Endometrial microvascular endothelial cells (primary cell): ENCODE data around the gene RIC3. TPM values are rescaled to one million over a fixed set of nuclear protein-coding genes. Genes with fewer than 3 reads are reported as not detected.
"Not testable (repeated sequence)": the region's sequence is repeated elsewhere in the genome, so short reads cannot be mapped to it uniquely, and the experiment has no call there.

Experiments used
- in situ Hi-C: cut with HindIII; loops from 2 replicates; pipeline ENCODE4 v1.10.0; 2017; ENCODE audit warnings: low sequenced_read_pairs, low pct_unique_long_range_greater_than_20kb; ENCODE audit errors: inconsistent ontology term
- total RNA-seq: library from RNA; depleted of rRNA; stranded (reverse); fragments of >200 nt; gene quantifications from one replicate; pipeline ENCODE4 v1.2.3, GENCODE V29; 2015; ENCODE audit errors: inconsistent ontology term

Gene RIC3
- total RNA-seq, 1 donor from 2014 or later: not detected

DNA sequence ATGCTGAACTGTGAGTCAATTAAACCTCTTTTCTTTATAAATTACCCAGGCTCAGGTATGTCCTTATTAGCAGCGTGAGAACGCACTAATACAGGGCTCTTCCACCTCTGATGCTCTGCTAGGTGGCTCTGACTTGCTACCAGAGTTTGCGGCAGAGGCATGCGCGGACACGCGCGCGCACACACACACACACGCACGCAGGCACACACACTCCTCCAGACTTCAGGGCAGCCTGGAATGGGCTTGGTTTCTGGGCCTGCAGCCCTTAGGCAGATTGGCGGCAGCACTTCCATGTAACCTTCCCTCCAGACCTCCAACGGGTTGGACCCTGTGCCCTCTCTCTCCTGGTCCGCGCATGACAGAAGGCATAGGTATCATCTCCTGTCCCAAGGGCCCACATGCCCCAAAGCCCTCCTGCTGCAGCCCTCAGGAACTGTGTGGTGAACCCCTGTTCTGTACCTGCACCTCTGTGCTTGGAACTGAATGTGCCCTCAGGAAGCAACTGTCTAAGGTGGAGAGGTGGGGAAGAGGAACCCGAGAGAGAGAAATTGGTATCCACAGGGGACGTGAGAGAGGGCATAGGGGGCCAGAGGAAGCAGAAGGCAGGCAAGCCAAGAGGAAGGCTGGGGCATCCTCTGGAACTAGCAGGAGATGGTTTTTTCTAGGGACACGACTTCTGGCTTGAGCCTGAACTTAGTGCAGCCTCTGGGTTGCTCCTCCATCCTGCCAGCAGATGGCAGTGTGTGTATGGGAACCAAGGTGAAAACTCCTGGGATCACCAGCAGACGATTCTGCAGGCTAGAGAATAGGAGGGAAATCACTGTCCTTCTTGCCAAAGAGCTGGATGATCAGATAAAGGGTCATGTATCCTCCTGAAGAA, 23.4 kb upstream of the RIC3 start:
- in situ Hi-C loops: no loop called here

DNA sequence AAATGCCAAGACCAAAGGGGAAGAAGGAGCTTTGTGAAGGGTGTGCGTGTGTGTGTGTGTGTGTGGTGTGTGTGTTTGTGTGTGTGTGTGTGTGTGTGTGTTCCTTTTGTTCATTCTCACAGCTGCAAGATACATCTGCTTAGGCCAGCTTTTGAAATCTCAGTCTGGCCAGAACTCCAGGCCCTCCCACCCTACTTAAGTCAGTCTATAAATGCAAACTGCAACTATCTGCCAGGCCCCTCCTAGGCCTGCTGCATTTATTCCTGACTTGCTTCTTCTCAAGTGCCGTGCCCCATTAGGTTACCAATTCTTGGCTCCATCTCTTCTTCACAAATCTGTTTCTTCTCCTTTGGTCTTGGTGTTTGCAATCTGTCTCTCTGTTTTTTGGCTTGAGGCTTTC, 21.6 kb upstream of the RIC3 start:
- in situ Hi-C loops: no loop called here

DNA sequence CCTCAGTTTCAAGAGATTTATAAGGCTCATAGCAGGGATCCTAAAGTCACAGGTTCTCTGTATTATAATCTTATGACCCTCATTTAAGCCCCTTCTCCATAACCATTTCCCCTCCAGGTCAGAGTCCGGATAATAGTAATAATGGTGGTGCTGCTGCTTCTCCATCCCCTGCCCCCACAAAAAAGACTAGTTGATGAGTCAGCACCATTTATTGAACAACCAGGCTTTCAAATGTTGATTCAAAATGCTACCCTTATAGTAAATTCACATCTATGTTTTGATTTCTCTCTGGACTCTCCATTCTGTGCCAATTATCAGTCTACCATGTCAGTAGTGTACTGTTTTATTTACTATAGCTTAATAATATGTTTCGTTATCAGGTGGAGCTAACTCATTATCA, 17.6 kb upstream of the RIC3 start:
- in situ Hi-C loops: no loop called here

DNA sequence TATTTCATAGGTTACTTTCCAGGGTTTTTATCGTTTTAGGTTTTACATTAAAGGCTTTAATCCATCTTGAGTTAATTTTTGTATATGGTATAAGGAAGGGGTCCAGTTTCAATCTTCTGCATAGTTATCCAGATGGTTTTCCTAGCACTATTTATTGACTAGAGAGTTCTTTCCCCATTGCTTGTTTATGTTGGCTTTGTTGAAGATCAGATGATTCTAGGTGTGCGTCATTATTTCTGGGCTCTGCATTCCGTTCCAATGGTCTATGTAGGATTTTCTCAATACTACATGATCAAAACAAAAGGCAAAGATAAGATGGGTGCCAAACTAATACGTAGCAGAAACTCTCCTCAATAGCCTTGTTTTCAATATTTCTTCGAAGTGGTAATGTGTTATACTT, 14.3 kb upstream of the RIC3 start:
- in situ Hi-C loops: no loop called here

DNA sequence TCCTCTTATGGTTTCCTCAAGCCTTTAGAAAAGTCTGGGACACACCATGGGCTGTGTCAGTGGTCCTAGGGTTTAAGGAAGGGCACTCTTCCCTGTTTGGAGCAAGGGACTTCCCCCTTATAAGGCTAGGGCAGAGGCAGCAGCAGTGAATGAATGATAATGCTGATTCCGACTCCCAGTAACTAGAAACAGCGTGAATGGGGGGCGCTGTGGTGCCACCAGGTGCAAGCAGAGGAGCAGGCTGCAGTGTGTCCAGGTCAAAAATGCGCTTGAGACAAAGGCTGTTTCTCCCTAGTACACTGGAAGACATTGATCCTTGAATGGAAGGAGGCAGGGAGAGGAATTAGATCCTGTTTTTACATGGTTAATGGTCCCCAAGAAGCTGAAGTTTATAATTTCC, 11.6 kb upstream of the RIC3 start:
- in situ Hi-C loops: no loop called here

DNA sequence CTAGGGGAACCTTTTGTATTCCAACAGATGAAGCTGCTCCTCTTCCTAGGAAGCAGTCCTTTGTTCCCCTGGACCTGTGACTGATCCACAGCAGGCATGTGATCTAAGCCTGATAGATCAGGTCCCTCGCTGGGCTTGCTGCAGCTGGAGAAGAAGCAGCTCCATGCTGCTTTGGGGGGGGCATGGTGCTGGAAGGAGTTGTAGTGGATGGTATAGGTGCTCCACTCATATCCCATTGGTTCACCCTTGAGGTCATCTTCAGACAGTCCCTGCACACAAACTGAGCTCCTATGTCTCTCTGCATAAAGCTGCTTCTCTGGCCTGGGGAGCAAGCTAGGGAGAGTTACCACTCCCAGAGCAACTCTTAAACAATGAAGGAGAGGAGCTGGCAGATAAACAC, 9.5 kb upstream of the RIC3 start:
- in situ Hi-C loops: no loop called here

DNA sequence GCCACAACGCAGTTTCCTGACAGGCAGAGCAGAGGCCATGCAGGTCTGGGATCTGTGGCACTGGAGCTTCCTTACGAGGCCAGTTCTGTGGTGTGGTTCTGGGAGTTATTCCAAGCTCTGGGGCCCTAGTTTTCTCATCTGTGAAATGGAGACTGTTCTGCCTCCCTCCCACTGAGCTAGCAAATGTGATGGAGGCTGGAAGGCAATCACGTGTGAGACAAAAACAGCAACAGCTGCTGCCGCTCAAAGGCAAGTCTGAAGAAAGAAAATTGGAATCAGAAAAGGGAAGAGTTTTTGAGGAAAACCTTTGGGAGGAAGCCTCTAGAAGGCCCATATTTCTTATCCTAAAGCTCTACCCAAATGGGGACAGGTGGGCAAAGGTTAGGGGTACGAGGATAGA, 8.3 kb upstream of the RIC3 start:
- in situ Hi-C loops: no loop called here

DNA sequence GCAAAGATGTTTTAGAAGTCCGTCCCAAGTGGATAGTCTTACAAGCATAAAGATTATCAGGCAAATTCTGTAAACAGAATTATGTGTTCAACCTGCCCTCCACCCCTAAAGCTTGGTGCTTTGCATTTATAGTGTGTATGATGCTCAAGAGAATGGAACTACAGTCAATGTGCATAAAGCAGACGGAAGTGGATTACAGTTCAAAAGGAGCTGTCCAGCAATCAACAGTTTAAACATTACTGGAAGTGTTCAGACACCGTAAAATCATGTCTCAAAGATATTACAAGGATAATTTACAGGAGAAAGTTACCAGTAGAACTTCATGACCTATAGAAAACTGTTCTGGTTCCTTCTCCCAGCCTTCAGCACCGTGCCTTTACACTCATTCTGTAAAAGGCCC, 1.0 kb downstream of the RIC3 start:
- in situ Hi-C loops: no loop called here

DNA sequence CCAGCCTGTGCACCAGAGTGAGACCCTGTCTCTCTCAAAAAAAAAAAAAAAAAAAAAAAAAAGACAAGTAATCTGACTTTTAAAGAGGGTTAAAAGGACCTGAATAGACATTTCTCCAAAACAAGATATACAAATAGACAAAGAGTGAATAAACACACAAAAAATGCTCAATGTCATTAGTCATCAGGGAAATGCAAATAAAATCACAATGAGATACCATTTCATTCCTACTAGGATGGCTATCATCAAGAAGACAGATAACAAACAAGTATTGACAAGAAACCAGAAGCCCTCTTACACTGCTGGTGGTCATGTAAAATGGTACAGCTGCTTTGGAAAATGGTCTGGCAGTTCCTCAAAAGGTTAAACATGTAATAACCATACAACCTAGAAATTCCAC, 4.1 kb downstream of the RIC3 start:
- in situ Hi-C loops: no loop called here

DNA sequence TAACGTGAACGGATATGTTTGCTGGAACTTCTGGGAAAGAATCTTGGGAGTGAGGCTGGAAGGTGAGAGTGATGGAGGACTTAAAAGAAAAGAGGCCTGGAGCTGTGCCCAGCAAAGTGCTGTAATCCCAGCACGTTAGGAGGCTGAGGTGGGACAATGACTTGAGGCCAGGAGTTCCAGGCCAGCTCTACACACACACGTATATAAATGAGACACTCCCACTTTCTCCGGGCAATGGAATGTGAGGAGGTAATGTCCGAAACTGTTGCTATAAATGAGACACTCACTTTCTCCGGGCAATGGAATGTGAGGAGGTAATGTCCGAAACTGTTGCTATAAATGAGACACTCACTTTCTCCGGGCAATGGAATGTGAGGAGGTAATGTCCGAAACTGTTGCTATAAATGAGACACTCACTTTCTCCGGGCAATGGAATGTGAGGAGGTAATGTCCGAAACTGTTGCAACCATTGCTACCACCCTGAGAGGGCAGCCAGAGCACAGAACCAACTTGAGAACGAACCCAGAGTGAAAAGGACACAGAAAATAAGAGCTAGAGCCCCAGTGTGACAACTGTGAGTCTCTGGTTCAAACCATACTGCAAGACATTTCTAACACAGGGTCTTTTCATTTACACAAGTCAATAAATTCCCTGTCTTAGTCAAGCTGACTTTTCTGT, 7.1 kb downstream of the RIC3 start:
- in situ Hi-C loops: not testable (repeated sequence)

DNA sequence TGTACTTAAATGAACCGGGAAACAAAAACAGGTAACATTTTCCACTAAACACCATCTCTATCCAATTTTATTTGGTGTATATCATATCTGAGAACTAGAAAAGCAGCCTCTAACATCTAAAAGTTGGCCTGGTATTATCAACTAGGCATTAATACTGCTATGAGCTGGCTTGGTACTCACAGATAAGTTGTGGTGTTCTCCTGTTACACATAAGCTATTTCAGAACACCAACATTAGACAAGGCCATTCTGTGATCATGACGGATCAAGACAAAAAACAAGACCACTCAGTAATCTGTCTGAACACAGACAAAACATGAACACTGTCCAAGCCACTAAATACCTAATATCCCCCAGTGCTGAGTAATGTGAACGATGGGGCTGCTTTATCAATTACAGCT, 11.9 kb downstream of the RIC3 start:
- in situ Hi-C loops: no loop called here

DNA sequence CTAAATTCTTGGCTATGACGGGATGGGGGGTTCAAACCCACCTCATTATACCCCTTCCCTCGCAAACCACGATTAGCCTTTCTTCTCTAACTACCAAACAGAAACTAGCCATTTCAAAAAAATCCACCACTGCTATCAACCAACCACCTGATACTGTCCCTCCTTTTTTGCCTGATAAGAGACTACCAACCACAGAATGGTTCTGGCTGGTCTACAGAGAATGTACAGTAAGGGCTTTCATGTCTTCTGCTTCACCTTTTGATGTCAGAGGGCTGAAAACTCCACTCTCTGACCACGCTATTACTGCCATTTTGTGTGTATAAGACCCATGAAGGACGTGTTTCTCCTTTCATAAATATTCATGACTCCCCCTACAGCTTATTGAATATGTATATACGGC, 19.1 kb downstream of the RIC3 start:
- in situ Hi-C loops: no loop called here

DNA sequence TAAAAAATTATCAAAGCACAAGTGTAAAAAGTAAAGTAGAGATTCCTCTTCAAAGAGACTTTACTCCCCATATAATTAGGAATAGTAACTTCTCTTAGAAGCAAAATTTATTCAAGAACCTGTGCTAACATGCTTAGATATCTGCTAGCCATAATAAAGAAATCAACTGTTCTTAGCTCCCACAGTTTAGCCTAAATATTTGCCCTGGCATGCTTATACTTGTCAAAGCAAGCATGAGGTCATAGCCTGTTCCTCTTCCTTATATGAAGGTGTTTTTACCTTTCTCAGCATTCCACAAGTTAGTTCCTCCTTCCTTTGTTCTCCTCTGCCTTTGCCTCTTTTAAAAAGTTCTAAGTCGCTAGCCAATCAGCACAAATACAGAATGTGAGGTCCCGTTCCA, 30.3 kb downstream of the RIC3 start:
- in situ Hi-C loops: no loop called here

DNA sequence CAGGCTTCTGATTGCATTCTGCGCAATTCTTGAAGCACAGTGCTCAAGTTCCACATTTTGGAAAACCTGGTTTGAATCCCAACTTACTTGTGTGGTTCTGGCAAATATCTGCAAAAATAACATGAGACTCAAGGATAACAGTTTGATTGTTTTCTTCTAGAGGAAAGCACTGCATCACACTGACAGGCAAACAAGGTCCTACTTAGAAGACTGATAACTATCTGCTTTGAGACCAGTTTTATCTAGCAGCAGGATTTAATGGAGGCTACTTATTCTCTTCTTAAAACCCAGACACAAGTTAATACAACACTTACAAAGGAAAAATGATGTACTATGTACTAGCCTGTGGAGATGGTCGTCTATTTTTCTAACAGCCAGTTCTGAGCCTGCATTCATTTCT, 41.4 kb downstream of the RIC3 start:
- in situ Hi-C loops: no loop called here

DNA sequence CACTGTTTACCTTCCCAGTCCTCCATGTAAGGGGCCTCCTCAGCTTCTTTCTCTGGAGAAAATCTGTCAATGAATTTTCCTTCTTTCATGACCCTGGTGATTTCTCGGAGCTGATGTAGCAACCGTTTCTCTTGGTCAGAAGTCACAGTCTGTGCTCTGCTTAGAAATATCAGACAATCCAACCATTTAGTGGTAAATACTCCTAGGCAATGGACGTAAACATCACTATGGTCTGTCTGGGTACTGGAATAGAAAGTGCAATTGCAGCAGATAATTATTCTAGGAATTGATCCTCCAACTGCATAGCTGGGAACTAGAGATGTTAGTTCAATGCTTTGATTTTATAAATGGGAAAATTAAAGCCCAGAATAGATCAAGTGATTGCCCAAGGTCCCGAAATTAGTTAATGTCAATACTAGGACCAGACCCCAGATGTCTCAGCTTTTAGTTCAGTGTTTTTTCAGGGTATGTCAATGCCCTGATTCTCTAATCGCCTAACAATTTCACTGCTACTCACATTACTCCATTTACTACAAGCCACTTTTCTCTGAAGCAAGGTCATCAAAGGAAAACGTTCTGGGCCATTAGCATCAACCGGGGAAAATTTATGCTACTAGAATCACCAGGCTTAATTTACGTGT, 42.1 kb downstream of the RIC3 start:
- in situ Hi-C loops: no loop called here

DNA sequence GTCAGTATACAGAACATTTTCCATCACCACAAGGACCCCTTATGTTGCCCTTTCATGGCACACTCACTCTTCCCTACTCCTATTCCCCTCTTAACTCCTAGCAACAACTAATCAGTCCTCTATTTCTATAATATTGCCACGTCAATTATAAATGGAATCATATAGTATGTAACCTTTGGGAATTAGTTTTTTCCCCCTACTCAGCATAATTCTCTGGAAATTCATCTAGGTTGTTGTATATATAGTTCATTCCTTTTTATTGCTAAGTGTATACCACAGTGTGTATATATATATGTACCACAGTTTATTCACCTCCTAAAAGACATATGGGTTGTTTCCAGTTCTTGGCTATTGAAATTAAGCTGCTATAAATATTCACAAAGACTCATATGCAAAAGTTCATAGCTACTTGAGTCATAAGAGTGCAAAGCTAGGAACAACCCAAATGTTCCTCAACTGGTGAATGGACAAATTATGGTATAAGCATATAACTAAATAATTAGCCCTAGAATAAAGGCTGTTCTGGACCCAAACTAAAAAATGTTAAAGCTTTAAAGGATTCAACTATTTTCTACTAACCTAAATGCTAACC, 46.6 kb downstream of the RIC3 start:
- in situ Hi-C loops: no loop called here

DNA sequence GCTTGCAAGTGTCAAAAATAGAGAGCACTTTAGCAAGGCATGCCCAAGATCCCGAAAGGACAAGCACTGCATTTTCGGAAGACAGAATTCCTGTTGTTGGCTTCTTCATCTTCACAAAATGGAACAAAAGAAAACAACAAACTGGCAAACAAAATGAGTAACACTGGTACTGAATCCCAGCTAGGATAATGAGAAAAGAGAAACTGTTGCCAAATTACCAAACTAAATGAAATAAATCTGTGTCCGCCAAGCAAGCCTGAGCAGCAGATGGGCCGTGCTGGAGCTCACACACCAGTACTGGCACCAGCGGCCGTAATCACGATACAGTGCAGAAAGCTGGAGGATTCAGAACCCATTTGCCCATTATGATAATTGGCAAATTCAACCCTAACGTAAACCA, 57.2 kb downstream of the RIC3 start:
- in situ Hi-C loops: no loop called here

DNA sequence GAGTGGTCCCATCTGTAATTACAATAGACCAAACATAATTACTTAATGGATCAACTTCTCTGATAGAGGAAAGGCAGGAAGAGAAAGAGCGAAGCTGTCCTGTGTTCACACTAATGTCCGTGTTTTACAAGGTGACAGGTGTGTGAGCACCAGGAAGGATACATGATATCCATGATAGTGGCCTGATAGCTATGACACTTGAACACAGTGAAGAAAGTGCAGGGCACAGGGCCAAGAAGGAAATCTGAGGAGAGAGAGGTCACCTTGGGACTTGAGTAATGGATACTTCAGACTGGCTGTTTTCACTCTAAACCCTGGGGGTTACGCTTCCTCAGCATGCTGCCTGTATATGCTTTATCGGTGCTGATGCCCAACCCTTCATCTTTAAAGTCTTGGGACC, 58.4 kb downstream of the RIC3 start:
- in situ Hi-C loops: no loop called here

DNA sequence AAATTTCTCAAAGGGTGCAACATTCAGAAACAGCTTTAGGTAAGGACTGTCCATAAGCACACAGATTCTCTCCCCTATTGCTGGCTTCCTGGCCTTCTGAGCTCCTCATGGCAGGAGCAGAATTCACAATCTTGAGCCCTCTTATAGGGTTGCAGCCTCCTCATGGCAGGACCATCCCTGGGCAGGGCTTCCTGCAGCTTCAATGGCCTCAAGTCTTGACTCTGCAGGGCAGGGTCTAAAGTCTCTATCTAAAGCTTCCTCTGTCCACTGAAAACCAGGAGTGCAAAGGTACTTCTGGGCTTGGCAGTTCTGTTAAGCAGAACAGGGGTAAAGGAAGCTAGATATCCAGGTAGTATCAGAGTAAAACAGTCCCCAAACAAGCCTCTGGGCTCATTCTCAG, 59.1 kb downstream of the RIC3 start:
- in situ Hi-C loops: no loop called here

DNA sequence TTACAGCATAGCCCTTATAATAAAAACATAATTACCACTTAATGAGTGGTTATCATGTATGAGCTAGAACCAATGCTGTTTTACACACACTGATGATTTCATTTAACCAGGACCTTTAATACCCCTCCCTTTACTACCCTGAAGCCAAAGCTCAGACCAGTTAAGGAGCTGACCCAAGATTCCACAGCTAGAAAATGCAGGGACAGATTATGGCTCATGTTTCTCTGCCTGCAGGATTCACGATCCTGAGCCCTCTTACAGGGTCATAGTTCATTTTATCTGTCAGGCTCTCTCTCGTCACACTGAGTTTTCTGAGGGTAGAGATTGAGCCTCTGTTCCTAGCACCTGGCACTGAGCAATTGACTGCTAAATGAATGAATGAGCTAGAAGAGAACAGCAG, 60.4 kb downstream of the RIC3 start:
- in situ Hi-C loops: no loop called here
